ENCODE measurements around the gene HMGN2.

Gene HMGN2

GRCh38 chr1:26472320-26472900 lies at the start of gene HMGN2:
TSS of gene HMGN2 (plus strand) at chr1:26472440. CDS start at chr1:26472613, 173 bp downstream.
- peak; percentile 83 for DNase-seq (ENCODE audit: low read depth)

DNA sequence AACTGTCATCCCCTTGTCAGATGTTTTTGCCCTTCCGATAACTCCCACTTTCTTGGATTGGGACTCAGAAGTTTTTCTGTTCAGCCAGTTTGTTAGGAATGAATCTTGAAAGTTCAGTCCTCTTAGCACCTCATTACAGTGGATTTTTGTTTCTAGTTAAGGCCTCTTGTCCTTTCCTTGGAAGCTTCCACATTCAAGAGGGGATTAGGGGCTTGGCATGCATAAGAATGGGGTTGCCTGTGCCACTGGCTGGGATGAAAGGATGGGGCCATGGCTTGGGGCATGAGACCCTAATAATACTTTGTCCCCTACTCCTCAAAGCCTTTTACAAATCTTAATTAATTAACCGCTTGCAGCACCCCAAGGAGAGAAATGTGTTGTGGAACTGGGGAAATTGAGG lies 42.5 kb upstream of the HMGN2 start:
- DNase-seq (ENCODE audit: low read depth): no peak

- peak; percentile 95 for DNase-seq (ENCODE audit: low read depth)
Measured at GRCh38 chr1:26431979-26432695, 40.1 kb upstream of the HMGN2 start, which contains the start of gene DHDDS. TSS of gene DHDDS (plus strand) at chr1:26432321. CDS start at chr1:26432946, 625 bp downstream.

DNA sequence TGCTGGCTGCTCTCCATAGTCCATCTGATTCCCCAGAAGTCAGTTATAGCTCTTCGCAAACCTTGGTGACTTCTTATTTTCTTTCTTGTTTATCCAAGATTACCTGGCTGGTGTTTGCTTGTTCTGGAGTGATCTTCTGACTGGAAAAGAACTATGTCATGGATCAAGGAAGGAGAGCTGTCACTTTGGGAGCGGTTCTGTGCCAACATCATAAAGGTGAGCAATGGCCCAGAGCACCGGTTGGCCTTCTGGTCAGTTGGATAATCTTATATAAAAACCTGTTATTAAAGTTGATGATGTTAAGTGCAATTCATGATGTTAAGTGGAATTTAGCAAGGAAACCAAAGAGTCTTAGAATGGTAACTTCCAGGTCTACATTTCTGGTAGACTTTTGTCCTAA lies 39.4 kb upstream of the HMGN2 start:
- DNase-seq (ENCODE audit: low read depth): no peak

GRCh38 chr1:26434161-26434752 lies 38.0 kb upstream of the HMGN2 start:
- DNase-seq (ENCODE audit: low read depth): no peak

DNA sequence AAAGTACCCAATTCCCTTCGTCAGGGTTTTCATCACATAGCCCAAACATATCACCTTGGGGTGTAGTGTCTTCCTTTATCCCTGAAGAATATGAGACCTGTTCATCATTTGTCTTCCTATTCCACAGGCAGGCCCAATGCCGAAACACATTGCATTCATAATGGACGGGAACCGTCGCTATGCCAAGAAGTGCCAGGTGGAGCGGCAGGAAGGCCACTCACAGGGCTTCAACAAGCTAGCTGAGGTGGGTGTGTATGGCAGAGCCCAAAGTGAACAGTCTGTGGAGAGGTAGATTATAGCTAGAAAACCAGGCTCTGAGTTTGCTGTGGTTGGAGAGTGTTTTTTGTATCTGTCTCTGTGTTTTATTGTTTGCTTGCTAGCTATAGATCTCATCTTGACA lies 34.2 kb upstream of the HMGN2 start:
- no peak for DNase-seq (ENCODE audit: low read depth)

GRCh38 chr1:26440259-26440658 lies 32.0 kb upstream of the HMGN2 start:
- no peak for DNase-seq (ENCODE audit: low read depth)

GRCh38 chr1:26449868-26450267 lies 22.4 kb upstream of the HMGN2 start:
- no peak for DNase-seq (ENCODE audit: low read depth)

DNA sequence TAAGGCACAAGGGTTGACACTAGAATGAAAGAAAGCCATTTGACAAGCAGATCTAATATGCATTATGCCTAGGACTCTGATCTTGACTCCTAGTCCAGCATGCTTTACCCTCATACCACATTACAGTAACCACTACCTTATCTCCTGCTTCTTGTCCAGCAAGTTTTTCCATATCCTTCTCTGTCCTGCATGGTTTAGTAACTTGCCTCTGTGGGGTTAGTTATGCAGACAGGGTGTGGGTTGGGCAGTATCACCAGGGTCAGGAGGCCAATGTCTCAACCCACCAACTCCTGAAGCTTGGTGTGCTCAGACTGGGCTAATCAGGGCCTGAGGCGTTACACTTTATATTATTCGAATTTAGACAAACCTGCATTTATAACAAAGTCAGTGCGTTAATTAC lies 21.3 kb upstream of the HMGN2 start:
- no peak for DNase-seq (ENCODE audit: low read depth)

DNA sequence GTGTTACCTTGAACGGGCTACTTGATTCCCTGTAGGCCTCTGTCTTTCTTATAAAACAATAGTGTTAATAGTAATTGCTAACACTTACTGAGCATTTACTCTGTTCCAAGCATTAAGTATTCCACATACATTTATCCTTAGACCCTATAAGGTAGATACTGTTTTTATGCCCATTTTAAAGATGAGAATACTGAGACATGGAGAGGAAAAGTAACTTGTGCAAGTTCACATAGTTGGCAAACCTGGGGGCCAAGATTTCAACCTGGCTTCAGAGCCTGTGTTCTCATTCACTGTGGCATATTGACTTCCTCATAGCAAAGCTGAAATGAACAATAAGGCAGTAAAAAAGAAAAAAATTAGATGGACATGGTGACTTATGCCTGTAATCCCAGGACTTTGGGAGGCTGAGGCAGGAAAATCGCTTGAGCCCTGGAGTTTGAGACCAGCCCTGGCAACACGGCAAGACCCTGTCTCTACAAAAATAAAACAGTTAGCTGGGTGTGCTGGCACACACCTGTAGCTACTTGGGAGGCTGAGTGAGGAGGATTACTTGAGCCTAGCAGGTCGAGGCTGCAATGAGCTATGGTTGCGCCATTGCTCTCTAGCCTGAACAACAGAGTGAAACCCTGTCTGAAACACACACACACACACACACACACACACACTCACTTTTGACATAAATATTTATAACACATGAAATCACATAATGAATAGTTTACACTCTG lies 19.6 kb upstream of the HMGN2 start:
- no peak for DNase-seq (ENCODE audit: low read depth)

- DNase-seq (ENCODE audit: low read depth): no peak
Measured at GRCh38 chr1:26459148-26459547, 13.1 kb upstream of the HMGN2 start.

- no peak for DNase-seq (ENCODE audit: low read depth)
Measured at GRCh38 chr1:26459573-26460031, 12.6 kb upstream of the HMGN2 start.

GRCh38 chr1:26468911-26469310 lies 3.3 kb upstream of the HMGN2 start:
- DNase-seq (ENCODE audit: low read depth): no peak

DNA sequence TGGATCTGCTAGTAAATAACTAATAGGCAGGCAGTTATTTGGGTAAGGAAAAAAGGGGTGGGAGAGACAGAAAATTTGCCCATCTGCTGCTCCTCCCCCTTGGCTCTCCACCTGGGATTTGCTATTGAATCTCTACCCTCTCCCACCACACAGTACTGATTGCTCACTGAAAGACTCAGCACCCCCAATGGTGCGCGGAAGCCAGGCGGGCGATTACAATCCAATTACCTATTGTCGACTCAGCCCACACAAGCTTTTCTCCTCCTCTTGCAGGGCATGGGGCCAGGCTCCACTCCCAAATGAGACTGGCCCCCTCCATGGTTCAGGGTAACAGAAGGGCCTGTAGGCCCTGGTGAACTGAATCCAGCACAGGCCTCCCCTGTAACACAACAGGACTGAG lies 2.7 kb upstream of the HMGN2 start:
- no peak for DNase-seq (ENCODE audit: low read depth)

DNA sequence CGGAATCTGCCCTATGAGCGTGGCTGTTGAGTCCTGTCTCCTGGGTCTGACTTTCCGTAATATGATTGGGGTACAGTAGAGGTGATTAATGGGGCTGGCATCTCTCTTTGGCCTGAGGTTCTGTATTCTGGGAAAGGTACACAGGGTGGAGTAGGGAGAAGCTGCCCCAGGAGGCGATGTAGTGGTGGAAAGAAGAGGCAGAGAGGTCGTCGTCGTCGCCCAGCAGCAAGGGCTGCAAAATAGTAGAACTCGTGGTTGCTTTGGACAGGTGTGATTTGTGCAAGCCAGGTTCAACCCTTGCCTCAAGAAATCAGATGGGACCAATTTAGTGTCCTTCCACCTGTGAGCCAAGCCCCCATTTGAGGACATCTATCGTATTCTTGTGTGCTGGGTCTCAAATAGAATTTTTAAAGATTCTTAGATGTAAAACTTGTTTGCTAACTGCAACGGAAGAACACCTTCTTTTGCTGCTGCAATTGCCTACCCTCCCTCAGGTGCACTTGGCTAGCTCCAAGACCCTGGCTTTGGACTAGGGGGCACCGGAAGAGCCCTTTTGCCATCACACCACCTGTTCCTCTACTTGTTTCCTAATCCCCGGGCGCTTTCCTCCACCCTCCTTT lies 1.3 kb upstream of the HMGN2 start:
- no peak for DNase-seq (ENCODE audit: low read depth)

GRCh38 chr1:26471498-26472319 lies 531 bp upstream of the HMGN2 start:
- DNase-seq (ENCODE audit: low read depth): peak; percentile 8

GRCh38 chr1:26472901-26473845 lies 933 bp downstream of the HMGN2 start:
- DNase-seq (ENCODE audit: low read depth): peak; percentile 95

DNA sequence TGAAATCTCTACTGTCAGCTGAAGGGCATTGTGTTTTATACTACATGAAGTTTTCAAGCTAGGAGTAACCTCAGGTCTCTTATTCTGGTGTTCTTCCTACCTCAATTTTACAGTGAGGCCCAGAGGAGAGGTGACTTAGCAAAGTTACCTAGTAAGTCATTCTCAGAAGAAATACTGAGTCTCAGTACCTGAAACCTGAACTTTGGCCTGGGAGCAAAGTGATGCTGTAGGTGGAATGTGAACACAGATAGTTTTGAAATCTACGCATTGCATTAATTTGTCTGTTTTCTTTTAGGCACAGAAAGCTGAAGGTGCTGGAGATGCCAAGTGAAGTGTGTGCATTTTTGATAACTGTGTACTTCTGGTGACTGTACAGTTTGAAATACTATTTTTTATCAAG lies 2.6 kb downstream of the HMGN2 start:
- no peak for DNase-seq (ENCODE audit: low read depth)

DNA sequence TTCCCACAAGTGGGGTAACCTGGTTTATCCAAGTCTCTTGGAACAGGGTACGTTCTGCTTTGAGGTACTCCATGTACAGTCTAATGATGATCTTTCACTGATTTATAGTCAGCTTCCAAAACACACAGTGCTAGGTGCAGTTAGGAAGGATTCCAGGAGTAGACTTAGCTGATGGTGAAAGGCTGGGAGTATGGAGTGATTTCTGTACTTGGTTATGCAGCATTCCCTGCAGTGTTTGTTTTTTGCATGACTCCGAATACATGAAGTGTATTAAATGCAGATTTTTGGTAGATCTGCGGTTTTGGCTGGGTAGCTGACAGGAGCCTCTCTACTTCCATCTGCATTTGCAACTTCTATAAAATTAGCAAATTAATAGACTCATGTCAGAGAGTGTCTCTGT lies 3.7 kb downstream of the HMGN2 start:
- no peak for DNase-seq (ENCODE audit: low read depth)

DNA sequence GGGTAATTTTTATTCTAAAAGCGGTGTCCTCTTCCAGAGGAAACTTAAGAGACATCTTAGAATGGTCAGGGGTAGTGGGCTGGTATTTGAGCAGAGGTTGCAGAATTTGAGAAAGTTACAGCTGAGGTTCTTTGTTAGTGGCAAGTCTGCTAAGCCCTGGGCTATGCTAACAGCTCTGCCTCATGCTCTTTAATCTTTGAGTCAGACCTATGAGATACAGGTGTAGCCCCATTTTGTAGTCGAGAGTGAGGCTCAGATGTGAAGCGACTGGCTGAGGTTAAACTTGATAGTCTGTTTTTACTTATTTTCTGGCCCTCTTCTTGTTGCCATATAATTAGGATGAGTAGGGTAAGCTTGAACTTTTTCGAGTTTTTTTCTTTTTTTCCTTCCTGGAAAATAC lies 4.7 kb downstream of the HMGN2 start:
- DNase-seq (ENCODE audit: low read depth): no peak
